Endothelial cell (in vitro differentiated cells): ENCODE measurements around the gene MAGI1. TPM values are rescaled to one million over a fixed set of nuclear protein-coding genes. Genes with fewer than 3 reads are reported as not detected.

ENCODE experiments used
- DNase-seq: peaks from one replicate; pipeline ENCODE4 v3.0.0; 2021; ENCODE audit warnings: low spot score
- H3K27ac Mint-ChIP-seq: one replicate; pipeline ENCODE4 v1.8.0; 2021; ENCODE audit warnings: mixed read lengths, inconsistent platforms; ENCODE audit not compliant: unreplicated experiment
- H3K27me3 Mint-ChIP-seq: one replicate; pipeline ENCODE4 v1.8.0; 2021; ENCODE audit warnings: mild to moderate bottlenecking, moderate library complexity, mixed read lengths, inconsistent platforms; ENCODE audit not compliant: unreplicated experiment
- H3K36me3 Mint-ChIP-seq: one replicate; pipeline ENCODE4 v1.8.0; 2021; ENCODE audit warnings: mild to moderate bottlenecking, low read depth, mixed read lengths, inconsistent platforms; ENCODE audit not compliant: unreplicated experiment
- H3K4me1 Mint-ChIP-seq: one replicate; pipeline ENCODE4 v1.8.0; 2021; ENCODE audit warnings: mild to moderate bottlenecking, mixed read lengths, inconsistent platforms; ENCODE audit not compliant: unreplicated experiment
- H3K4me3 Mint-ChIP-seq: one replicate; pipeline ENCODE4 v1.8.0; 2021; ENCODE audit warnings: mild to moderate bottlenecking, mixed read lengths, inconsistent platforms; ENCODE audit not compliant: unreplicated experiment
- H3K9me3 Mint-ChIP-seq: one replicate; pipeline ENCODE4 v1.8.0; 2021; ENCODE audit warnings: mixed read lengths, inconsistent platforms; ENCODE audit not compliant: unreplicated experiment
- CTCF ChIP-seq: fragments of 200-600 bp; sonication (generic); IDR thresholded peaks from one replicate; pipeline ENCODE4 v1.5.0; 2021; ENCODE audit warnings: antibody characterized with exemption; ENCODE audit not compliant: unreplicated experiment
- total RNA-seq: library from RNA; stranded (reverse); fragmentation: NEBNext Ultra II Directional; extraction: Animal tissue kit (Norgen Biotek cat#: 25700); gene quantifications from one replicate; pipeline ENCODE4 v1.2.1, GENCODE V29; 2021; ENCODE audit not compliant: unreplicated experiment

Gene MAGI1
- total RNA-seq, 1 donor from 2014 or later, result 33.8 TPM

GRCh38 chr3:65811086-65811761 lies 227.5 kb downstream of the MAGI1 start:
- Mint-ChIP-seq H3K36me3 (no peaks in the 10 kb centered on the region), H3K4me1 (peaks cover 6% of the 10 kb centered on the region), H3K9me3 (no peaks in the 10 kb centered on the region), H3K27ac (no peak overlapping the region), H3K27me3 (peaks cover 3% of the 10 kb centered on the region), H3K4me3 (no peak overlapping the region)
- no peak for DNase-seq
- no peak for TF ChIP-seq CTCF

- Mint-ChIP-seq H3K4me3 (no peak overlapping the region), H3K9me3 (no peaks in the 10 kb centered on the region), H3K4me1 (peaks cover 6% of the 10 kb centered on the region), H3K27ac (no peak overlapping the region), H3K27me3 (peaks cover 3% of the 10 kb centered on the region), H3K36me3 (peaks cover 3% of the 10 kb centered on the region)
- TF ChIP-seq CTCF, result no peak
- no peak for DNase-seq
Observed at GRCh38 chr3:65810302-65810701, 228.4 kb downstream of the MAGI1 start.

GRCh38 chr3:65809641-65810150 lies 229.0 kb downstream of the MAGI1 start:
- H3K36me3 Mint-ChIP-seq, result peaks cover 3% of the 10 kb centered on the region
- DNase-seq, result no peak
- H3K4me1 Mint-ChIP-seq, result peaks cover 6% of the 10 kb centered on the region

GRCh38 chr3:65808824-65809223 lies 229.9 kb downstream of the MAGI1 start:
- Mint-ChIP-seq H3K4me1 (peaks cover 6% of the 10 kb centered on the region), H3K9me3 (no peaks in the 10 kb centered on the region), H3K27ac (no peak overlapping the region), H3K36me3 (peaks cover 3% of the 10 kb centered on the region), H3K27me3 (peaks cover 3% of the 10 kb centered on the region), H3K4me3 (no peak overlapping the region)
- no peak for TF ChIP-seq CTCF
- DNase-seq, result no peak

More at GRCh38 chr3:65809641-65810150, 229.0 kb downstream of the MAGI1 start:
- Mint-ChIP-seq H3K9me3 (no peaks in the 10 kb centered on the region), H3K27ac (no peak overlapping the region), H3K27me3 (peaks cover 3% of the 10 kb centered on the region), H3K4me3 (no peak overlapping the region)
- no peak for TF ChIP-seq CTCF

- H3K27me3 Mint-ChIP-seq, result peaks cover 3% of the 10 kb centered on the region
- H3K4me1 Mint-ChIP-seq, result peaks cover 5% of the 10 kb centered on the region
- H3K9me3 Mint-ChIP-seq, result no peaks in the 10 kb centered on the region
- no peak for TF ChIP-seq CTCF
- H3K36me3 Mint-ChIP-seq, result peaks cover 3% of the 10 kb centered on the region
- H3K4me3 Mint-ChIP-seq, result no peak overlapping the region
- no peak overlapping the region for H3K27ac Mint-ChIP-seq
- DNase-seq, result no peak
Observed at GRCh38 chr3:65808407-65808806, 230.3 kb downstream of the MAGI1 start.
